Cardiac muscle cell (in vitro differentiated cells and primary cell): Measurements from ENCODE around the gene EN2. TPM values are rescaled to one million over a fixed set of nuclear protein-coding genes. Genes with fewer than 3 reads are reported as not detected.

Experiments
- DNase-seq, 2 donors: peaks; one replicate each; pipeline versions ENCODE4 v3.0.0 to v3.0.0-alpha.2; 2010 to 2017; ENCODE audit warnings: low read depth in 1 of 2, low spot score in 1 of 2
- H3K27ac ChIP-seq: fragments of 200-600 bp; sonication (generic); 2 replicates; pipeline ENCODE4 v1.5.1; 2016
- H3K27me3 ChIP-seq: fragments of 200-600 bp; sonication (generic); 2 replicates; pipeline ENCODE4 v1.6.0; 2016; ENCODE audit warnings: control low read depth
- H3K36me3 ChIP-seq: fragments of 200-600 bp; sonication (generic); 2 replicates; pipeline ENCODE4 v1.5.1; 2016; ENCODE audit warnings: control low read depth
- H3K4me1 ChIP-seq: fragments of 200-600 bp; sonication (generic); 2 replicates; pipeline ENCODE4 v1.8.1; 2017; ENCODE audit warnings: low read depth, mild to moderate bottlenecking, mixed run types
- H3K4me3 ChIP-seq: fragments of 200-600 bp; sonication (generic); 2 replicates; pipeline ENCODE4 v1.5.1; 2016; ENCODE audit warnings: mild to moderate bottlenecking
- H3K9me3 ChIP-seq: fragments of 200-600 bp; sonication (generic); 2 replicates; pipeline ENCODE4 v1.5.1; 2017; ENCODE audit warnings: low read depth, mild to moderate bottlenecking, control low read depth
- polyA plus RNA-seq: library from polyadenylated mRNA; unstranded; fragments of >200 nt; fragmentation: Nextera tagmentation; extraction: Ambion mirVana; gene quantifications from 2 replicates; pipeline ENCODE4 v1.2.1, GENCODE V29; 2016
- total RNA-seq: library from RNA; depleted of rRNA; stranded (reverse); fragments of >200 nt; gene quantifications from 2 replicates; pipeline ENCODE4 v1.2.3, GENCODE V29; 2016
- TF ChIP-seq, protein P1 (sequence below): IDR thresholded peaks from 2 replicates; pipeline ENCODE4 v1.5.1; 2012; ENCODE audit warnings: low read depth, mild to moderate bottlenecking, low read length

The EN2 gene
- total and polyA plus RNA-seq, 2 experiments from 2014 or later = not detected

DNA sequence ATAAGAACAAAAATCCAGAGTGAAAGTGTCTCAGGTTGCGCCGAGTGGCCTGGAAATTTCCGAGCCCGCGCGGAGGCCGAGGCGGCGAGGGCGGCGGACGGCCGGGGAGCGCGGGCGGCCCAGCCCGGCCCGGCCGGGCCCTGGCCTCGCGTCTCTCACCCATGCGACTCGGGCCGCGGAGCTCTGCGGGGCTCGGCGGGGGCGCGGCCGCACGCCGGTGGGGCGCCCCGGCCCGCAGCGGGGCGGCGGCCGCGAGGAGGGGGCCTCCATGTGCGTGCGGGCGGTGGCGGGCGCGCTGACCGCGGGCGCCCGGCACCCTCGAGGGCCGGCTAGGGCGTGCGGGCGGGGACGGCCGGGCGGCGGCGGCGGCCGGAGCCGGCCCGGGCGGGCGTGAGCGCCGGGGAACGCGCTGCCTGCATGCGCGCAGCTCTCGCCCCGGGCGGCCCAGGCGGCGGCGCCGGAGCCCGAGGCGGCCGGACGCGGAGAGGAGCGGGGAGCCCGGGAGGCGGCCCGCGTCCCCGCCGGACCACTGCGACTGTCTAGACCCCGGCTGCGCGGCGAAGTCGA, 302 bp upstream of the EN2 start:
- no peak for DNase-seq
- peak overlapping the region; percentile 50 for H3K4me3 ChIP-seq

DNA sequence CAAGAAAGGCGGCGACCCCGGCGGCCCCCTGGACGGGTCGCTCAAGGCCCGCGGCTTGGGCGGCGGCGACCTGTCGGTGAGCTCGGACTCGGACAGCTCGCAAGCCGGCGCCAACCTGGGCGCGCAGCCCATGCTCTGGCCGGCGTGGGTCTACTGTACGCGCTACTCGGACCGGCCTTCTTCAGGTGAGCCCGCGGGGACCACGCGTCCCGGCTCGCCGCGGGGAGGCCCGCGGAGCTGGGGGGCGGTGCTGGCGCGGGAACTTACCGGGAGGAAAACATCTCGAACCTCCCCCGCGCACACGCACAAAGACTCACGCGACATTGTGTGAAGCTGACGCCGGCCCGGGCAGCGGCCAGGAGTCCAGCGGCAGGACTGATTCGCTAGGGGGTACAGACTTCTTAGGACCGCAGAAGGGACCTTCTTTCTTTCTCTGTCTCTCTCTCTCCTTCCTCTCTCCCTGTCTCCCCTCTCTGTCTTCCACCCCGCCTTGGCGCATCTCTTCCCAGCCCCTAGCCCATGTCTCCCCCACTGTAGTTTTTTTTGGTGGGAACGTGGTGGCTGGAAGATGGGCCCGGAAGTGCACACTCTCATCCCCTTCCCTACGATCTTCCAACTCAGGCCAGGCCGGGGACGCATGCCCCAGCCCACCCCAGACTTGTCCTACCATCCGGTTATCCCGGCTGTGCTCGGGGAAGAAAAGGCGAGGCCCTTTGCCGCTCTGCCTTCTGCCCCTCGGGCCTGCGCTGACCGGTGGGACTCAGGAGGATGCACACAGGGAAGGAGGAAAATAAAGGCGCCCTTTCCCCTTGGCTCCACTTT, 1.2 kb downstream of the EN2 start:
- Histone ChIP-seq H3K27me3 (peaks cover 97% of the 10 kb centered on the region), H3K4me1 (no peaks in the 10 kb centered on the region), H3K4me3 (peak overlapping the region; percentile 14), H3K36me3 (no peaks in the 10 kb centered on the region), H3K9me3 (no peaks in the 10 kb centered on the region), H3K27ac (no peak overlapping the region)
- no peak for DNase-seq
- TF ChIP-seq, protein P1, sequence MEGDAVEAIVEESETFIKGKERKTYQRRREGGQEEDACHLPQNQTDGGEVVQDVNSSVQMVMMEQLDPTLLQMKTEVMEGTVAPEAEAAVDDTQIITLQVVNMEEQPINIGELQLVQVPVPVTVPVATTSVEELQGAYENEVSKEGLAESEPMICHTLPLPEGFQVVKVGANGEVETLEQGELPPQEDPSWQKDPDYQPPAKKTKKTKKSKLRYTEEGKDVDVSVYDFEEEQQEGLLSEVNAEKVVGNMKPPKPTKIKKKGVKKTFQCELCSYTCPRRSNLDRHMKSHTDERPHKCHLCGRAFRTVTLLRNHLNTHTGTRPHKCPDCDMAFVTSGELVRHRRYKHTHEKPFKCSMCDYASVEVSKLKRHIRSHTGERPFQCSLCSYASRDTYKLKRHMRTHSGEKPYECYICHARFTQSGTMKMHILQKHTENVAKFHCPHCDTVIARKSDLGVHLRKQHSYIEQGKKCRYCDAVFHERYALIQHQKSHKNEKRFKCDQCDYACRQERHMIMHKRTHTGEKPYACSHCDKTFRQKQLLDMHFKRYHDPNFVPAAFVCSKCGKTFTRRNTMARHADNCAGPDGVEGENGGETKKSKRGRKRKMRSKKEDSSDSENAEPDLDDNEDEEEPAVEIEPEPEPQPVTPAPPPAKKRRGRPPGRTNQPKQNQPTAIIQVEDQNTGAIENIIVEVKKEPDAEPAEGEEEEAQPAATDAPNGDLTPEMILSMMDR = no peak

More for the DNA sequence above, 302 bp upstream of the EN2 start:
- Histone ChIP-seq H3K27me3 (peaks cover 97% of the 10 kb centered on the region), H3K36me3 (no peaks in the 10 kb centered on the region), H3K4me1 (no peaks in the 10 kb centered on the region), H3K27ac (no peak overlapping the region), H3K9me3 (no peaks in the 10 kb centered on the region)
- TF ChIP-seq, protein P1 = no peak

DNA sequence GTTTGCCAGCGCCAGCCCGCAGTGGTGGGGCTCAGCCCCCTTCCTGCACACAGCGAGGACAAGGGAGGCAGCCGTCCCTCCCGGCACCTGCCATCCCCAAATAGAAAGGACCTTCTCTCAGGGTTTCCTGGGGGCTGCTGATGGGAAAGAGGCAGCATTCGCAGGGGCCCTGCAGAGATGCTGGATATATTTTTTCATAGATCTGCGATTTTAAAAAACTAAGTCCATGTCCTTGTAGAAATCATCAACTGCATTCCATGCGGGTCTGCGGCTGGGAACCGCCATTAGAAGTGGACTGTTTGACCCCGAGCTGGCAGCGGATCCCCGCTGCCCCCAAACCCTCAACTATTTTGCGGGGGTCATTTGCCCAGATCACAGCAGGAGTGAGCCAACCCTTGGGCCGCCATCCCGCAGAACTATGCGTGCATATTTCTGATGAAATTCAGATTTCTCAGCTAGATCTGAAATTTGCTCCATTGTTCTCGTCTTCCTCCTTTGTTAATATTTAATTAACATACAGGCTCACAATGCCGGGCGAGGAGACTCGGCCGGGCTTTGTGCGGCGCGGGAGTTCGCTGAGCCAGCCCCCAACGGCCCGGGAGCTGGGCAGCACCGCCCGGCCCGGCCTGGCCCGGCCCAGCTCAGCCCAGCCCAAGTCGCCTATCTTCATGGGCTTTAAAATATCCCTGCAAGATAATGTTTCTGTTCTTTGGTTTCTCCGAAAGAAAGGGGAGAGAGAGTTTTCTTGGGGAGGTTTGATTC, 2.0 kb downstream of the EN2 start:
- Histone ChIP-seq H3K27ac (no peak overlapping the region), H3K27me3 (peaks cover 97% of the 10 kb centered on the region), H3K36me3 (no peaks in the 10 kb centered on the region), H3K4me3 (no peak overlapping the region), H3K9me3 (no peaks in the 10 kb centered on the region), H3K4me1 (no peaks in the 10 kb centered on the region)
- no peak for DNase-seq
- TF ChIP-seq, protein P1 = no peak

DNA sequence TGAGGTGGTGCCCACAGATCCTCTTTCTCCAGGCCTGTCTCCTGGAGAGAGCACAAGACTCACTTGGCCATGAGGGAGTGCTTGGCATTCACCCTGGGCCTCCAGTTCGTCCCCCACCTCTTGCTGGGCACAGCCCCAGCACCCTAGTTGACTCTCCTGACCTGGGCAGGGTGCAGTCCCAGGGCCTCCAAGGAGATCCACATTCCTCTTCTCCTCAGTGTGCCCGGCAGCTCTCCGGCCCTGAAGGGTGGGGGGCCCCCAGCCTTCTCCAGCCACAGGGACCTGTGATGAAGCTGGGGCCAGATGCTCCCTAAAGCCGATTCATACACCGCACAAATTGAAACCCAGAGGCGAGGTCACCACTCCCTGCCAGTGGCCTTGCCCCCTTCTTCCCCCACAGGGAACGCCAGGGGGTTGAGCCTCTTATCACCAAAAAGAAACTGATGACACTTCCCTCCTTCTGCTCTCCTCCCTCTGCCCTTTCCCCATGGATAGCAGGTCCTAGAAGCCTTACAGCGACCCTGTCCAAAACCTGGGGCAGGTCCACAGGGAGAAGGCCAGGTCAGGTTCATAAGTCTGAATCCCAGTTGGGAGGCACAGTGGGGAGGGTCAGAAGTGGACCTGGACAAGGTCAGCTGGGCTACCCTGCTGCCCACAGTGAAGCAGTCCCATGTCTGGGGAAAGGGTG, 3.1 kb downstream of the EN2 start:
- no peak for DNase-seq
- Histone ChIP-seq H3K4me3 (no peak overlapping the region), H3K36me3 (no peaks in the 10 kb centered on the region), H3K9me3 (no peaks in the 10 kb centered on the region), H3K27ac (no peak overlapping the region), H3K4me1 (no peaks in the 10 kb centered on the region), H3K27me3 (peaks cover 97% of the 10 kb centered on the region)
- TF ChIP-seq, protein P1 = no peak

DNA sequence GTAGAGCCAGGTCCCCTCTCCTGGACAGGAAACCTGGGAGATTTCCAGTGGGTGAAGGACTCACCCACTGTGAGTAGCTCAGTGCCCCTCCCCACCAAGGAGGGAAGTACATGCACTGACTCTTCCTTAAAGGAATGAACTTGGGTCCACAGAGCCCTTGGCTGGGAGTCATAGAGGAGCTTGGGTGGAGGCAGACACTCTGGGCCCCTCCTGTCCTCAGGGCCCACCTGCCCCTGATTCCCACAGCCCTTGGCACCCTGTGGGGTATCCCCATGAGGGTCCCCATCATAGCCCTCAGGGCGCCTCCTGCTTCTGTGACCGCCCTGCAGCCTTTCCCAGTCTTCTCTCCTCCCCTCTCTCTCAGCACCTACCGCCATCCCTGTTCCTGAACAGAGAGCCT, 3.7 kb downstream of the EN2 start:
- Histone ChIP-seq H3K9me3 (no peaks in the 10 kb centered on the region), H3K27me3 (peaks cover 97% of the 10 kb centered on the region), H3K27ac (no peak overlapping the region), H3K4me1 (peaks cover 4% of the 10 kb centered on the region), H3K4me3 (no peak overlapping the region), H3K36me3 (no peaks in the 10 kb centered on the region)
- TF ChIP-seq, protein P1 = no peak
- DNase-seq = no peak
